GM18508 (cell line): ENCODE results near the gene ST14.
"Not testable (repeated sequence)": the region's sequence is repeated elsewhere in the genome, so short reads cannot be mapped to it uniquely, and the experiment has no call there.

Experiments used
- ATAC-seq: cut with Tn5 transposase; IDR thresholded peaks from one replicate; pipeline ENCODE4 v1.9.1; 2021; ENCODE audit warnings: moderate number of reproducible peaks; ENCODE audit not compliant: insufficient read depth, unreplicated experiment

Gene ST14

GRCh38 chr11:130183878-130184610, 24.5 kb downstream of the ST14 start:
- ATAC-seq, result no peak

DNA sequence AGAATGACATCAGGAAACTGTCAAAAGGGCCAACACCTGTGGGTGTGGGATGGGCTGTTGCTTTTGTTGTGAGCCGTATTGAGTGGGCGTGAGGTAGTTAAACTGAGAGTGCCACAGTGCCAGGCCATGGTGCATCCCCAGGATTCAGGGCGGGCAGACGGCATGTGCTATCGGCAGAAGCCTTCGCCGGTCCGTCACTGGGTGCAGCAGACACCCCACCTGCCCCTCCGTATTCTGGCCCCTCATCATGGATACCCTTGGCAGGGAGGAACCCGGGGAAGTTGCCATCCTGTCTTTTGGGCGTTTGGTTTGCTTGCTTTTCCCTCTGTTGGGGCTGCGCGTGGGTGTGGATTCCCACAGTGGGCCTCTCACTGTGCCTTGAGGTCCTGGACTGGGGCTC, 27.5 kb downstream of the ST14 start:
- no peak for ATAC-seq

- ATAC-seq, result no peak
Measured at GRCh38 chr11:130188047-130188446, 28.5 kb downstream of the ST14 start.

DNA sequence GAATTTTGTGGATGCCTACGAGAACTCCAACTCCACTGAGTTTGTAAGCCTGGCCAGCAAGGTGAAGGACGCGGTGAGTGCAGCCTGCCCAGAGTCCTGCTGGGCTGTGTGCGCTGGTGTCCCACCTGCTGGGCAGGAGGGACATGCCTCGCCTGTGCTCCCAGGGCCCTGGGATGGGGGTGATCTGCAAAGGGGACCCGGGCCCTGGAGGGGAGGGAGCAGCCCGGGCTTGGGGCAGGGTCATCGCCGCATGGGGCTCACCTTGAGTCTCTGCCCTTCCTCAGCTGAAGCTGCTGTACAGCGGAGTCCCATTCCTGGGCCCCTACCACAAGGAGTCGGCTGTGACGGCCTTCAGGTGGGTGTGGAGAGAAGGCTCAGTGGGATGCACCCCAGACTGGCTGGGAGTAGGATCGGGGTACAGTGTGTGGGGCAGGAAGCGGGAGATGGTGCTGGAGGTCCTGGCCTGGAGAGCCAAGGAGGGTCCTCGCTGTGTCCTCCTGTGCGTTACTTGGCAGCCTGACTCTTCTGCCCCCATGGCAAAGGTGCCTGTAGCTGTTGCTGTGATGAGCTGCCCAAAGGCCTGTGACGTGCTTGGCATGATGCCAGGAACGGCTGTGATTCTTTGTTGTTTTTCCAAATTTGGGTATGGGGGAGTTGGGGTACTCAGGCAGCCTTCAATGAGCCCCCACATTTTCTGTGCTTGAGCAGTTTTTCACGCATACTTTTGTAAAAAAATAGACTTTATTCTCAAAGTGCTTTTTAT, 29.2 kb downstream of the ST14 start:
- no peak for ATAC-seq

GRCh38 chr11:130189492-130190210, 30.1 kb downstream of the ST14 start:
- ATAC-seq, result no peak

- no peak for ATAC-seq
Measured at GRCh38 chr11:130190371-130190881, 30.8 kb downstream of the ST14 start.

DNA sequence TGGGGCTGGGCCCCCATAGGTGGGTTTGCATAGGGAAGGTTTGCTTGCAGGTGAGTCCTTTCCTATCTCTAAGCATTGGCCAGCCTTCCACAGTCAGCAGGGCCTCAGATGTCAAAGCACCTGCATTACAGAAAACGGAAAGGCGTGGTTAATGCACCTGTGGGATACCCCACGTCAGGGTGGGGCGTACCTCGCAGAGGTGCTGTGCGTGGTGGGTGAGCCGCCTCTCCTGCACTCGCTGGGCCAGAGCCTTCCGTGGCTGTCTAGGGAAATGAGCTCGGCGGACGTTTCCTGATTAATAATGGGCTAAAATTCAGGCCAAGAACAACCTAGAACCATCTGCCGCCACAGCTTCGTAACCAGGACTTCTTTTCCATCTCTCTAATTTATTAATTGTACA, 32.3 kb downstream of the ST14 start:
- ATAC-seq, result no peak

DNA sequence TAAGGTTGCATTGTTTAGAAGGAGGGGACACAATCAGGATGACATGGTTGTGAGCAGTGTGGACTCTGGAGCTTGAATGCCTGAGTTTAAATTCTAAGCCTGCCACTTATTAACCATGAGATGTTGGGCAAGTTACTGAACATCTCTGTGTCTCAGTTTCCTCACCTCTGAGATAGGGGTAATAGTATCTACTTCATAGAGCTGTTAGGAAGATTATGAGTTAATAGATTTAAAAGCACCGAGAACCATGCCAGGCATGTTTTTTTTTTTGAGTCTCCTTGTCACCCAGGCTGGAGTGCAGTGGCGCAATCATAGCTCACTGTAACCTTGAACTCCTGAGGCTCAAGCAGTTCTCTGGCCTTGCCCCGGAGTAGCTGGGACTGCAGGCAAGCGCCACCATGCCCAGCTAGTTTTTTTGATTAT, 33.3 kb downstream of the ST14 start:
- ATAC-seq, result no peak

DNA sequence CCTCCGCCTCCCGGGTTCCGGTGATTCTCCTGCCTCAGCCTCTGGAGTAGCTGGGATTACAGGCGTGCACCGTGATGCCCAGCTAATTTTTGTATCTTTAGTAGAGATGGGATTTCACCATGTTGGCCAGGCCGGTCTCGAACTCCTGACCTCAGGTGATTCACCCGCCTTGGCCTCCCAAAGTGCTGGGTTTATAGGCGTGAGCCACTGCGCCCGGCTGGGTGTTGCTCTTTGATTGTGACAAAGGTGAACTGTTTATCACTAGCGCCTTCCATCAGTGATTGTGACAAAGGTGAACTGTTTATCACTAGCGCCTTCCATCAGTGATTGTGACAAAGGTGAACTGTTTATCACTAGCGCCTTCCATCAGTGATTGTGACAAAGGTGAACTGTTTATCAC, 34.0 kb downstream of the ST14 start:
- ATAC-seq, result not testable (repeated sequence)

DNA sequence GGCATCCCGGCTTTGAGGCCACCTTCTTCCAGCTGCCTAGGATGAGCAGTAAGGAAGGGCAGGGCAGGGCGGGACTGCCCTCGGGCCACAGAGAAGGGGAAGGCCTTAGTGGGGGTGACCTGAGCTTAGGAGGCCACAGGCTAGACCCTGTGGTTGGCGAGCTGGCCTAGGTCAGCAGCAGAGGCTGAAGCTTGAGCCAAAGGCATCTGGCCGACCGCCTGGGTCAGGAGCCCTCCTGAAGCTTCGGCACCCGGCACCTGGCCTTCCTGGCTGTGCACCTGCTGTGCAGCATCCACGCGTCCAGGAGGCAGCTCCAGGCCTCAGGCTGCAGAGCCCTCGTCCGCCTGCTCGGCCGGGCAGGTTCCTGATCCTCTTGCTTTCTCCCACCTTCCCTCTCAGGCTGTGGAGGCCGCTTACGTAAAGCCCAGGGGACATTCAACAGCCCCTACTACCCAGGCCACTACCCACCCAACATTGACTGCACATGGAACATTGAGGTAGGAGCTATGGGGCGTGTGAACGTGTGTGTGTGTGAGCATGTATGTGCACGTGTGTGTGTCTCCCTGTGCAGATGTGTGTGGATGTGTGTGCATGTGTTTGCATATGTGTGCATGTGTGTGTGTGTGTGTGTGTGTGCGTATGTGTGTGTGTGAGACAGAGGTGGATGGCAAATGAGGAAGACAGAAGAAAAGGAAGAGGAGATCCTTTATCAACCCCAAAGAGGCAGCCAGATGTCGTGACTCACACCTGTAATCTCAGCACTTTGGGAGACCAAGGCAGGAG, 34.9 kb downstream of the ST14 start:
- no peak for ATAC-seq

GRCh38 chr11:130197386-130198035, 37.9 kb downstream of the ST14 start:
- ATAC-seq, result no peak

DNA sequence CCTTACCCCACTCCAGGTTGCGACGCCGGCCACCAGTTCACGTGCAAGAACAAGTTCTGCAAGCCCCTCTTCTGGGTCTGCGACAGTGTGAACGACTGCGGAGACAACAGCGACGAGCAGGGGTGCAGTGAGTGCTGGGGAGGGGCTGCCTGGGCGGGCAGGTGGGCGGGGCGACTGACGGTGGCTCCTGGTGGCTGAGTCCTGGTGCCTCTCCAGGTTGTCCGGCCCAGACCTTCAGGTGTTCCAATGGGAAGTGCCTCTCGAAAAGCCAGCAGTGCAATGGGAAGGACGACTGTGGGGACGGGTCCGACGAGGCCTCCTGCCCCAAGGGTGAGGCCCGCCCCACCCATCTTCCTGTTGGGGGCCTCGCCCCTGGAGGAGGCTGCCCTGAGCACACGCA, 38.7 kb downstream of the ST14 start:
- no peak for ATAC-seq

DNA sequence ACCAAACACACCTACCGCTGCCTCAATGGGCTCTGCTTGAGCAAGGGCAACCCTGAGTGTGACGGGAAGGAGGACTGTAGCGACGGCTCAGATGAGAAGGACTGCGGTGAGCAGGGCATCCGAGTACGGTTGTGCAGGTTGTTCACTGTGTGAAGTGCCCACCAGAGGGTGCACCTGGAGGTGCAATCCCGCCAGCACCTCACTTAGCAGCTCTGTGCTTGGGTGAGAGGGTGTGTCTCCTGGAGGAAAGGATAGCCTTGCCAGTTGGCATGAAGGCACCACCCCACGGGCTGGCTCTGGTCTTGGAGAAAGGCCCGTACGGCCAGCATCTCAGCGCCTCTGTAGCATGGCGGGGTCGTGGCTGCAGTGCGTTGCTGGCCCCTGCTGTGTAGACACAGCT, 39.4 kb downstream of the ST14 start:
- ATAC-seq, result no peak

DNA sequence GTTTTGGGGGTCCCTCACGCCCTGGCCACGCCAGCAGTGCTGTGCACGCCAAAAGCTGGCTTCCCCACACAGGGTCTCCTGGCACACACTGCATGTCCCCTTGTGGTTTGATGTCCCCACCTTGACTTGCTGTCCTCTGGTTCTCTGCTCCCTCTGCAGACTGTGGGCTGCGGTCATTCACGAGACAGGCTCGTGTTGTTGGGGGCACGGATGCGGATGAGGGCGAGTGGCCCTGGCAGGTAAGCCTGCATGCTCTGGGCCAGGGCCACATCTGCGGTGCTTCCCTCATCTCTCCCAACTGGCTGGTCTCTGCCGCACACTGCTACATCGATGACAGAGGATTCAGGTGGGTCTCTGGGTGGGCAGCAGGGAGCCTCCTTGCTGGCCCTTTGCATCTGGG, 40.2 kb downstream of the ST14 start:
- no peak for ATAC-seq

DNA sequence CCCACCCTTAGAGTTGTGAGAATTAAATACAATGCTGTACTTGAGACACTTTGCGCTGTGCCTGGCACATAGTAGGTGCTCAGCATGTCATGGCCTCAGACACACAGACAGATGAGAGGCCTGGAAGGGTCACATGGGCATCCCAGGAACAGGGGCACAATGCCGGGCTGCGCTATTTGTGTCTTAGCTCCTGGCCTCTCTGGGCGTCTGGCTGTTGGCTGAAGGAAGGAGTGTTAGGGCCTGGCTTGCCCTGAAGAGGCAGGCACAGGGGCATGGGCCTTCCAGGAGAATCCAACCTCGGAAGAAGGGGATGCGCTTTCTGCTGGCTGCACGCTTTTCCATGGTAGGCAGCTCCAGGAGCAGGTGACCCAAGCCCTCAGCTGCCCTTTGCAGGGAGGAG, 41.4 kb downstream of the ST14 start:
- ATAC-seq, result no peak

DNA sequence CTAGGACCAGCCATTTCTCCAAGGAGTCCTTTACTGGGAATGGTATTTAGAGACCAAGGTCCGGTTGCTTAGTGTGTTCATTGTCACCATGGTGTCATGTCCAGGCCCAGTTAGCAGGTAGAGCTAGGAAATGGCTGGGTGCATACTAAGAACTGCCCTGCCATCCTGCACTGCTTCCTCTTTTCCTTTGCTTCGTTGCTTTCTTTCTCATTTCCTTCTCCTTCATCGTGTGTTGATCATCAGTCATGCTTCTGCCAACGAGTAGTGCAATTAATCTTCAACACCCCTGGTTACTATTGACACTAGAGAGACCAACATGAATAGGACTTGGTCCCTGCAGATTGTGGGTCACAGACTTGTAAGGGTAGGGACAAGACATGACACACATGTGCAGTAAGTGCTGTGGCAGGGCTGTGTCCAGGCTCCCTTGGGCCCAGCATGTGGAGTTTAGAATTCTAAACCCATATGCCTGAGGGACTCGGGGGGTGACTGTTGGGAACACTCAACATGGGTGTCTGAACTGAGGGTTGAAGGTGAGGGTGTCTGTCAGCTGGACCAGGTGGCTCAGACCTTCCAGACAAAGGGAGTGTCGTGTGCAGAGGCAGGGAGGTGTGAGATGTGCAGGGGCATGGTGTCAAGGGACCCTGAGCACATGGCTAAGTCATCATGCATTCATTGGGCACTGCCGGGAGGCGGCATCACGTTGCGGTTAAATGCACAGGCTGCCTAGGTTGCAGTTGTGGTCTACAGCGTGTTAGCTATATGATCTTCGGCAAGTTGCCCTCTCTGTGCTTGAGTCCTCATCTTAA, 42.6 kb downstream of the ST14 start:
- ATAC-seq, result no peak

DNA sequence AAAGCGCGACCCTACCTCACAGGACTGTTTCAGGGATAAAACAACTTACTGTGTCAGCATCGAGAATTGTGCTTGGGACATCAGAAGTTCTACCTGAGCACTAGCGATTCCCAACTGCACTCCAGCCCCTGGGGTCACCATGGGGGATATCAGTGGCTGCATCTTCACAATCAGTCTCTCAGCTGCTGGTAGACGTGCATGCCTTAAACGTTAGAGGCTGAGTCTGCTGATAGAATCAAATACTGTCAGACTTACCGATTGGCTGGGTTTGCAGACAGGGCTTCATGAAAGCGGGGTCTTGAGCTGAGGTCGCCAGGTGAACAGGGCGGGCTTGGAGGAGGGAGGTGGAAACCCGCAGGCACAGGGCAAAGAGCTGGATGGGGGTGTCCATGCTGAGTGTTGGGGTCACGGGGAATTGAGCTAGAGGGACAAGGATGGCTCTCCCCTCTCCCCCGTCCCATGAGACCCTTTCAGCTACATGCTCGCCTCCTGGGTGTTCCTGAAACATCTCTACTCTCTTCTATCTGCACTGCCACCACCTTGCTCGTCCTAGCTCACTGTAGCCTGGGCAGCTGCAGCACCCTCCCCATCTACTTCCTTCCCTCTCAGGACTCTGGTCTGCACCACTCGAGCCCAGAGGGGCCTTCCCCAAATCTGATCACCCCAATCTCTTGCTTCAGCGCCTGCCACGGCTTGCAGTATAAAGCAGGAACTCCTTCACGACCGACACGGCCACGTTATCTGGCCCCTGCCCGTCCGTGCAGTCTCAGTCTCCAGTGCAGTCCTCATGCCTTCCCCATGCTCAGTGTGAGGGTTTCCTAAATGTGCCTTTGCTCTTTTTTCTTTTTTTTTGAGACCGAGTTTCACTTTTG, 43.5 kb downstream of the ST14 start:
- ATAC-seq, result no peak
